GM12878 (cell line): Measurements from ENCODE around the gene FBXL14. TPM values are rescaled to one million over a fixed set of nuclear protein-coding genes. Genes with fewer than 3 reads are reported as not detected.

Experiments
- ATAC-seq: fragments of 200-7000 bp; cut with Tn5 transposase; 3 replicates; pipeline ENCODE4 v1.9.1; 2020; ENCODE audit warnings: mild to moderate bottlenecking, moderate library complexity
- BruUV-seq: library from RNA; stranded (reverse); fragments of 400-500 nt; replicated peaks from 2 replicates; lab custom pipeline; 2021; lab: Mats Ljungman, UMichigan
- CTCF ChIA-PET: fragments of 300-600 bp; sonication (Branson Sonifier 250); formaldehyde crosslinking; extraction: SDS; loops from one replicate; lab custom pipeline; 2021; ENCODE audit warnings: inconsistent platforms; lab: Yijun Ruan, JAX
- POLR2A ChIA-PET: fragments of 350-600 bp; formaldehyde crosslinking; extraction: SDS; loops from one replicate; lab custom pipeline; 2021; ENCODE audit warnings: inconsistent platforms; lab: Charles Lee
- RAD21 ChIA-PET: fragments of 300-600 bp; sonication (Branson Sonifier 250); formaldehyde crosslinking; loops from one replicate; lab custom pipeline; 2023; ENCODE audit warnings: antibody characterized with exemption; ENCODE audit not compliant: unreplicated experiment; lab: Charles Lee
- SMC1A ChIA-PET: fragments of 300-600 bp; sonication (Branson Sonifier 250); formaldehyde crosslinking; loops from one replicate; lab custom pipeline; 2023; ENCODE audit not compliant: unreplicated experiment, uncharacterized antibody; lab: Charles Lee
- DNase-seq: peaks from one replicate; pipeline ENCODE4 v3.0.0-alpha.2; 2011; ENCODE audit warnings: low read depth, low spot score
- FAIRE-seq: peaks from 3 replicates; lab custom pipeline; 2011; peaks lifted over from hg19 to GRCh38; lab: Jason Lieb, UNC
- H2AFZ ChIP-seq: 2 replicates; pipeline ENCODE4 v1.6.0; 2011; ENCODE audit warnings: low read depth, low read length, control low read depth; ENCODE audit not compliant: control insufficient read depth
- H3K27ac ChIP-seq: 2 replicates; pipeline ENCODE4 v1.5.1; 2011; ENCODE audit warnings: control low read depth; ENCODE audit not compliant: control insufficient read depth, insufficient read depth
- H3K27me3 ChIP-seq, 2 experiments: replicated peaks in 1 of 2; 2 replicates each; pipeline versions ENCODE4 v1.6.0 to v1.6.1; 2011; ENCODE audit warnings: low read length in 1 of 2; ENCODE audit not compliant: control insufficient read depth in 2 of 2, insufficient read depth in 2 of 2
- H3K36me3 ChIP-seq, 2 experiments: 2 replicates each; pipeline ENCODE4 v1.5.1; 2011; ENCODE audit warnings: low read length in 1 of 2; ENCODE audit not compliant: control insufficient read depth in 2 of 2, insufficient read depth in 2 of 2
- H3K4me1 ChIP-seq: 2 replicates; pipeline ENCODE4 v1.6.1; 2011; ENCODE audit warnings: mild to moderate bottlenecking, low read length, moderate library complexity, mixed read lengths; ENCODE audit not compliant: control insufficient read depth, insufficient read depth
- H3K4me2 ChIP-seq: 2 replicates; pipeline ENCODE4 v1.6.0; 2011; ENCODE audit warnings: control low read depth; ENCODE audit not compliant: control insufficient read depth, insufficient read depth
- H3K4me3 ChIP-seq: fragments of 200-600 bp; sonication (generic); 2 replicates; pipeline ENCODE4 v1.5.1; 2016
- H3K79me2 ChIP-seq: 2 replicates; pipeline ENCODE4 v1.6.0; 2011; ENCODE audit warnings: low read length; ENCODE audit not compliant: control insufficient read depth, insufficient read depth
- H3K9ac ChIP-seq: 2 replicates; pipeline ENCODE4 v1.8.0; 2011; ENCODE audit warnings: low read length, control low read depth, mixed read lengths; ENCODE audit not compliant: control insufficient read depth, insufficient read depth
- H3K9me3 ChIP-seq: replicated peaks from 3 replicates; pipeline ENCODE4 v1.5.1; 2011; ENCODE audit warnings: mild to moderate bottlenecking, low read length; ENCODE audit not compliant: control insufficient read depth, insufficient read depth
- H4K20me1 ChIP-seq: 2 replicates; pipeline ENCODE4 v1.6.0; 2011; ENCODE audit not compliant: control insufficient read depth, insufficient read depth
- BRCA1 ChIP-seq: IDR thresholded peaks from 2 replicates; pipeline ENCODE4 v1.6.1; 2011; ENCODE audit warnings: low read depth, low read length, improper control_type of control experiment
- CBFB ChIP-seq: IDR thresholded peaks from 2 replicates; pipeline ENCODE4 v1.6.1; 2016; ENCODE audit warnings: antibody characterized with exemption, low read depth
- CHD1 ChIP-seq: IDR thresholded peaks from 2 replicates; pipeline ENCODE4 v1.6.1; 2012; ENCODE audit warnings: low read depth, low read length, improper control_type of control experiment
- EZH2 ChIP-seq: IDR thresholded peaks from 2 replicates; pipeline ENCODE4 v1.6.1; 2012; ENCODE audit warnings: low read depth, mild to moderate bottlenecking, control low read depth, inconsistent platforms, low read length, borderline replicate concordance; ENCODE audit not compliant: control insufficient read depth
- HDAC6 ChIP-seq: fragments of 200-600 bp; sonication (generic); IDR thresholded peaks from one replicate; pipeline ENCODE4 v1.8.0; 2017; ENCODE audit warnings: antibody characterized with exemption; ENCODE audit not compliant: unreplicated experiment
- MYC ChIP-seq: IDR thresholded peaks from 2 replicates; pipeline ENCODE4 v1.6.1; 2011; ENCODE audit warnings: mild to moderate bottlenecking, low read length, moderate library complexity, inconsistent platforms; ENCODE audit not compliant: insufficient read depth, insufficient replicate concordance, insufficient read length, severe bottlenecking
- RFX5 ChIP-seq: IDR thresholded peaks from 2 replicates; pipeline ENCODE4 v1.6.1; 2011; ENCODE audit warnings: low read depth, low read length, improper control_type of control experiment
- YBX1 ChIP-seq: fragments of 450-650 bp; IDR thresholded peaks from 2 replicates; pipeline ENCODE4 v1.6.1; 2016; ENCODE audit warnings: antibody characterized with exemption
- WGBS: methylation state at CpG from one replicate; pipeline ENCODE4 v1.1.6; 2016; ENCODE audit warnings: low lambda C conversion rate; ENCODE audit not compliant: insufficient replicate concordance, insufficient coverage; ENCODE audit errors: missing lambda C conversion rate; 5-methylcytosine and 5-hydroxymethylcytosine counted together
- in situ Hi-C: fragments of 300-500 bp; cut with MboI; formaldehyde crosslinking; loops from 9 replicates; pipeline ENCODE4 v1.14.3; 2018; ENCODE audit warnings: mixed read lengths
- intact Hi-C: fragments of 100-400 bp; cut with micrococcal nuclease; formaldehyde crosslinking; loops from one replicate; pipeline ENCODE4 v1.14.2; 2022; ENCODE audit not compliant: unreplicated experiment
- polyA plus RNA-seq, 11 experiments: library from polyadenylated mRNA; depleted of rRNA in 4 of 11; unstranded in 6 of 11; stranded (reverse) in 5 of 11; fragments of >200 nt; fragmentation: Nextera tagmentation in 4 of 11; fragmentation: Illumina TruSeq in 1 of 11; extraction: Ambion mirVana in 4 of 11; extraction: Trizol in 1 of 11; gene quantifications; 1 replicate in 1 of 11; 2 replicates in 10 of 11; pipeline versions ENCODE4 v1.2.1 to v1.2.3, GENCODE V29; 2011 to 2016; ENCODE audit warnings: inconsistent platforms in 2 of 11, missing spikeins in 2 of 11, low read depth in 1 of 11
- total RNA-seq, 4 experiments: library from RNA; depleted of rRNA in 3 of 4; stranded (reverse); fragments of >200 nt in 3 of 4; fragmentation: Illumina TruSeq in 1 of 4; extraction: Trizol in 1 of 4; gene quantifications; 2 replicates each; pipeline versions ENCODE4 v1.2.1 to v1.2.3, GENCODE V29; 2013 to 2021
- TF ChIP-seq, protein P1 (sequence below): fragments of 450-650 bp; IDR thresholded peaks from 2 replicates; pipeline ENCODE4 v1.6.1; 2016; ENCODE audit warnings: mild to moderate bottlenecking, moderate library complexity, borderline replicate concordance
- TF ChIP-seq, protein P2 (sequence below): fragments of 450-650 bp; IDR thresholded peaks from 2 replicates; pipeline ENCODE4 v1.6.1; 2017; ENCODE audit warnings: mild to moderate bottlenecking

Gene FBXL14
- total and polyA plus RNA-seq, 10 of the 15 experiments (the other 5 are each of a cell fraction or from before 2014, with no cell fraction given) = 0.44 to 19.0 (median 2.9) TPM

DNA sequence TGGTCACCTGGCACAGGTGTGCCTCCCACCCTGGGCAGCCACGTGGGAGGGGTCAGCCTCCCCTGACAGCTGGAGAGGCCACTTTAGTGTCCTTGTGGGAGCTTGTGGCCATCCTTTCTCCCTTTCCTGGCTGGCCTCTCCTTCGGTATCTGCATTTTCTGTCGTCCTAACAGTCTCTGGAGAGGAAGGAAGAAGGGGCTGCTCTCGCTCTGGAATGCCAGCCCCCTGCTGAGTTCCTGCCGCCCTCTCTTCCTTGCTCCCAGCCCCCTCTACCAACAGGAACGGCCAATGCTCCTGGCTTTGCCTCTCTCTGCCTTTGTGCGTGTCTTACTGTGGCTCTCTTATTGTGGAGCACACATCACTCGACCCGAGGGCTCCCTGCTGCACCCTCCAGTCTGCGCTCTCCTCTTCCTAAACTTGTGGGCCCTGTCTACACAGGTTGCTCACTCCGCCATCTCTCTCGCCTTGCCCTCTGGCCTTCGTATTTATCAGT, 70.8 kb downstream of the FBXL14 start:
- ChIA-PET CTCF (interaction anchor here (1.1 to 8.1 kb wide), 4 partner anchors 23 to 405 kb away, joined by 4 to 193 read pairs (median 6); no protein-coding TSS in a partner anchor), RAD21 (interaction anchor here (1.1 kb wide), 1 partner anchor 60 kb away, joined by 4 read pairs; no protein-coding TSS in a partner anchor), SMC1A (interaction anchor here (1.1 to 1.2 kb wide), 2 partner anchors 60 to 405 kb away, joined by 3 to 5 read pairs; no protein-coding TSS in a partner anchor), POLR2A (no interaction called here)
- ATAC-seq = no peak
- in situ Hi-C loops (no loop called here), intact Hi-C loops (no loop called here)
- no peak for FAIRE-seq
- no peak overlapping the region for H3K9ac ChIP-seq
- no peaks in the 10 kb centered on the region for H3K4me1 ChIP-seq
- H4K20me1 ChIP-seq = no peaks in the 10 kb centered on the region
- 63% methylated on average over 13 of the region's 13 CpGs for WGBS
- no peak overlapping the region for H2AFZ ChIP-seq
- no peaks in the 10 kb centered on the region for H3K27me3 ChIP-seq
- H3K4me2 ChIP-seq = no peak overlapping the region
- no peak for TF ChIP-seq HDAC6
- no peak for TF ChIP-seq CBFB
- TF ChIP-seq, protein P1, sequence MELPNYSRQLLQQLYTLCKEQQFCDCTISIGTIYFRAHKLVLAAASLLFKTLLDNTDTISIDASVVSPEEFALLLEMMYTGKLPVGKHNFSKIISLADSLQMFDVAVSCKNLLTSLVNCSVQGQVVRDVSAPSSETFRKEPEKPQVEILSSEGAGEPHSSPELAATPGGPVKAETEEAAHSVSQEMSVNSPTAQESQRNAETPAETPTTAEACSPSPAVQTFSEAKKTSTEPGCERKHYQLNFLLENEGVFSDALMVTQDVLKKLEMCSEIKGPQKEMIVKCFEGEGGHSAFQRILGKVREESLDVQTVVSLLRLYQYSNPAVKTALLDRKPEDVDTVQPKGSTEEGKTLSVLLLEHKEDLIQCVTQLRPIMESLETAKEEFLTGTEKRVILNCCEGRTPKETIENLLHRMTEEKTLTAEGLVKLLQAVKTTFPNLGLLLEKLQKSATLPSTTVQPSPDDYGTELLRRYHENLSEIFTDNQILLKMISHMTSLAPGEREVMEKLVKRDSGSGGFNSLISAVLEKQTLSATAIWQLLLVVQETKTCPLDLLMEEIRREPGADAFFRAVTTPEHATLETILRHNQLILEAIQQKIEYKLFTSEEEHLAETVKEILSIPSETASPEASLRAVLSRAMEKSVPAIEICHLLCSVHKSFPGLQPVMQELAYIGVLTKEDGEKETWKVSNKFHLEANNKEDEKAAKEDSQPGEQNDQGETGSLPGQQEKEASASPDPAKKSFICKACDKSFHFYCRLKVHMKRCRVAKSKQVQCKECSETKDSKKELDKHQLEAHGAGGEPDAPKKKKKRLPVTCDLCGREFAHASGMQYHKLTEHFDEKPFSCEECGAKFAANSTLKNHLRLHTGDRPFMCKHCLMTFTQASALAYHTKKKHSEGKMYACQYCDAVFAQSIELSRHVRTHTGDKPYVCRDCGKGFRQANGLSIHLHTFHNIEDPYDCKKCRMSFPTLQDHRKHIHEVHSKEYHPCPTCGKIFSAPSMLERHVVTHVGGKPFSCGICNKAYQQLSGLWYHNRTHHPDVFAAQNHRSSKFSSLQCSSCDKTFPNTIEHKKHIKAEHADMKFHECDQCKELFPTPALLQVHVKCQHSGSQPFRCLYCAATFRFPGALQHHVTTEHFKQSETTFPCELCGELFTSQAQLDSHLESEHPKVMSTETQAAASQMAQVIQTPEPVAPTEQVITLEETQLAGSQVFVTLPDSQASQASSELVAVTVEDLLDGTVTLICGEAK = no peak
- no peak for TF ChIP-seq YBX1
- no peak for TF ChIP-seq MYC
- TF ChIP-seq BRCA1 = no peak
- no peak for TF ChIP-seq EZH2
- TF ChIP-seq RFX5 = no peak
- TF ChIP-seq, protein P2, sequence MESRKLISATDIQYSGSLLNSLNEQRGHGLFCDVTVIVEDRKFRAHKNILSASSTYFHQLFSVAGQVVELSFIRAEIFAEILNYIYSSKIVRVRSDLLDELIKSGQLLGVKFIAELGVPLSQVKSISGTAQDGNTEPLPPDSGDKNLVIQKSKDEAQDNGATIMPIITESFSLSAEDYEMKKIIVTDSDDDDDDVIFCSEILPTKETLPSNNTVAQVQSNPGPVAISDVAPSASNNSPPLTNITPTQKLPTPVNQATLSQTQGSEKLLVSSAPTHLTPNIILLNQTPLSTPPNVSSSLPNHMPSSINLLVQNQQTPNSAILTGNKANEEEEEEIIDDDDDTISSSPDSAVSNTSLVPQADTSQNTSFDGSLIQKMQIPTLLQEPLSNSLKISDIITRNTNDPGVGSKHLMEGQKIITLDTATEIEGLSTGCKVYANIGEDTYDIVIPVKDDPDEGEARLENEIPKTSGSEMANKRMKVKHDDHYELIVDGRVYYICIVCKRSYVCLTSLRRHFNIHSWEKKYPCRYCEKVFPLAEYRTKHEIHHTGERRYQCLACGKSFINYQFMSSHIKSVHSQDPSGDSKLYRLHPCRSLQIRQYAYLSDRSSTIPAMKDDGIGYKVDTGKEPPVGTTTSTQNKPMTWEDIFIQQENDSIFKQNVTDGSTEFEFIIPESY = no peak
- no peak for TF ChIP-seq CHD1
- H3K36me3 ChIP-seq = no peaks in the 10 kb centered on the region
- no peak overlapping the region for H3K27ac ChIP-seq
- no peak overlapping the region for H3K4me3 ChIP-seq
- no peaks in the 10 kb centered on the region for H3K9me3 ChIP-seq
- no peak for DNase-seq
- BruUV-seq = no TSS peak
- no peaks in the 10 kb centered on the region for H3K79me2 ChIP-seq
